ENCODE results near the gene CFAP43.

DNA sequence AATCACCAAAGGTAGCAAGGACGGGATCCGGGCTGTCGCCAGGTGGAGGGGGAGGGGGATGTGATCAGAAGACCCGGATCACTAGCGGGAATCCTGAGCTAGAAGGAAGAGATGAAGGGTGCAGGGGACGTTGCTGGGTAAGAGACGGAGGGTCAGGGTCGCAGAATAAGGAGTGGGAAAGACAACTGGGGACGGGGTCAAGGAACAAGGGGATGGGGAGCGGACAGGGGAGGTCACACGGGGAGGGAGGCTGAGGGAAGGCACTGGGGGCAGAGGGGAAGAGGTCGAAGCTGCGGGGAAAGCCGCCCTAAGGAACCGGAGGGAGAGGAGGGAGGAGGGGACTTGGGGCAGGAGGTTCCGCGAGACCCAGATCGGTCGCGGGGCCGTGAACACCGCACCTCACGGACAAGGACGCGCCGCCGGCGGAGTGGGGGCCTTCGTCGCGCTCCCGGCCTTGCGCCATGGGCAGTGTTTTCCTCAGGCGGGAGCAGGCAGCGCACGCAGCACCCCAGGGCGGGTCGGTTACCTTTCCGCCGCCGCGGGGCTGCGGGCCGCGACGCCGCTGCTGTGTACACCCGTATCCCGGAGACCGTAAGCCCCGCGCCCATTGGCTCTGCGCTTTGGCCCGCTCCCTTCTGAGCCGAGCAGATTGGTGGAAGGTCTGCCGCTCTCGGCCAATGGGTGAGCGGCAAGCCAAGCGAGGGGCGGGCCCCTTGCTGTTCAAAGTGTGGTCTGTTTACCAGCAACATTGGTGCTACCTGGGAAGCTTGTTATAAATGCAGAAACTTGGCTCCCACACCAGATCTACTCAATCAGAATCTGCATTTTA is at the start of gene CFAP43:
- no peak for TF ChIP-seq POLR2A (IDR thresholded peaks at IDR 0.05)
- TF ChIP-seq, protein P1, sequence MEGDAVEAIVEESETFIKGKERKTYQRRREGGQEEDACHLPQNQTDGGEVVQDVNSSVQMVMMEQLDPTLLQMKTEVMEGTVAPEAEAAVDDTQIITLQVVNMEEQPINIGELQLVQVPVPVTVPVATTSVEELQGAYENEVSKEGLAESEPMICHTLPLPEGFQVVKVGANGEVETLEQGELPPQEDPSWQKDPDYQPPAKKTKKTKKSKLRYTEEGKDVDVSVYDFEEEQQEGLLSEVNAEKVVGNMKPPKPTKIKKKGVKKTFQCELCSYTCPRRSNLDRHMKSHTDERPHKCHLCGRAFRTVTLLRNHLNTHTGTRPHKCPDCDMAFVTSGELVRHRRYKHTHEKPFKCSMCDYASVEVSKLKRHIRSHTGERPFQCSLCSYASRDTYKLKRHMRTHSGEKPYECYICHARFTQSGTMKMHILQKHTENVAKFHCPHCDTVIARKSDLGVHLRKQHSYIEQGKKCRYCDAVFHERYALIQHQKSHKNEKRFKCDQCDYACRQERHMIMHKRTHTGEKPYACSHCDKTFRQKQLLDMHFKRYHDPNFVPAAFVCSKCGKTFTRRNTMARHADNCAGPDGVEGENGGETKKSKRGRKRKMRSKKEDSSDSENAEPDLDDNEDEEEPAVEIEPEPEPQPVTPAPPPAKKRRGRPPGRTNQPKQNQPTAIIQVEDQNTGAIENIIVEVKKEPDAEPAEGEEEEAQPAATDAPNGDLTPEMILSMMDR (IDR thresholded peaks at IDR 0.05), result no peak

All from adrenal gland (tissue), 5 donors.